Endothelial cell of hepatic sinusoid (primary cell): Measurements from ENCODE around the gene SEC14L2.
"Not testable (repeated sequence)": the region's sequence is repeated elsewhere in the genome, so short reads cannot be mapped to it uniquely, and the experiment has no call there.

ENCODE experiments used
- in situ Hi-C: cut with HindIII; loops from 2 replicates; pipeline ENCODE4 v1.10.0; 2017; ENCODE audit warnings: low sequenced_read_pairs

The SEC14L2 gene

DNA sequence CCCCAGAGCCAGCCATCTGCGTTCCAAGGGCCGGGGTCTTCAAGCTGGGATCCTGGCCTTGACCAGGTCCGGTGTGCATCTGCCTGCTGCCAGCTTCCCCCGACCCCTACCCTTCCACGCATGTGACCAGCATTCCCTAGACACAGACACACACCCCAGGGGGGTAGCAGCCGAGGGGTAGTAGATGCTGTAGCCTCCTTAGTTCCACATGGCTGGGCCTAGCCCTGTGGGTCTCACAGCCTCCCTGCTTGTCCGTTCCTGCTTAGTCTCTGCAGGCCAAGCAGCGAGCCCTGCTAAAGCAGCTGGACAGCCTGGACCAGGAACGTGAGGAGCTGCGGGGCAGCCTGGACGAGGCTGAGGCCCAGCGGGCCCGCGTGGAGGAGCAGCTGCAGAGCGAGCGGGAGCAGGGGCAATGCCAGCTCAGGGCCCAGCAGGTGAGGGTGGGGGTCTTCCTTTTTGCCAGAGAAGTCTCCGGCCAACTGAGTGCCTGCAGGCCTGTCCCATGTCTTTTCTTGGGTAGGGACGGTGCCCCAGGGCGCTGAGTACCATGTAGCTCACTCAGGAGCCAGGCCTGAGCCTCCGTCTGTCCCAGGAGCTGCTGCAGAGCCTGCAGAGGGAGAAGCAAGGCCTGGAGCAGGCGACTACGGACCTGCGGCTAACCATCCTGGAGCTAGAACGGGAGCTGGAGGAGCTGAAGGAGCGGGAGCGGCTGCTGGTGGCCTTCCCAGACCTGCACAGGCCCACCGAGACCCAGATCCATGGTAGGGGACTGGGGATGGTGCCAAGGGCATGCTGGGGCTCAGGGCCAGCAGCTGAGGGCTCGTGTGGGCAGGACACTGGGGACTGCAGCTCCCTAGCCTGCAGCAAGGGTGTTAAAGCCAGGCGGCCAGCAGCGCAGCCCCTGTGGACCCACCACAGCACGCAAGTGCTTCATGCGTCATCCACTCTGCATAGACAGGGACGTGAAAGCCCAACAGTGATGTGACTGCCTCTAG is 23.2 kb upstream of the SEC14L2 start:
- in situ Hi-C loops: no loop called here

DNA sequence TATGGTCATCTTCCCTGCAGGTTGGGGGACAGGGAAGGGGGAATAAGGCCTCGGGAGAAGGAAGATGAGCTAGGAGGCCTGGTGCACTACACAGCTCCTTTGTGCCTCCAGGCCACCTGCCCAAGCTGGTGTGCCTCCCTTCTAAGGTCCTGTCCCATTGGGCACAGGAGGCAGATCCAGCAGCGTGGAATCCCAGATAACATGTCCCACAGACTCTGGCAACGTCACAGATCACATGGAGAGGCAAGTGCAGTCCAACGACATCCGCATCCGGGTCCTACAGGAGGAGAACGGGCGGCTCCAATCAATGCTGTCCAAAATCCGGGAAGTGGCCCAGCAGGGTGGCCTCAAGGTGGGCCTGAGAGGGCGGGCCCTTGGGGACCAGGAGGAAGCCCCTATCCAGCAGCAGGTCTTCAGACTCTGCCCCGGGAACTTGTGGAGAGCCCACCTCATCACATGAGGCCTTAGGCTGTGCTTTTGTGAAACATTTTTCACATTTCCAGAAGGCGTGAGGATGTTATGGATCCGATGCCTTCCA is 21.4 kb upstream of the SEC14L2 start:
- in situ Hi-C loops: no loop called here

DNA sequence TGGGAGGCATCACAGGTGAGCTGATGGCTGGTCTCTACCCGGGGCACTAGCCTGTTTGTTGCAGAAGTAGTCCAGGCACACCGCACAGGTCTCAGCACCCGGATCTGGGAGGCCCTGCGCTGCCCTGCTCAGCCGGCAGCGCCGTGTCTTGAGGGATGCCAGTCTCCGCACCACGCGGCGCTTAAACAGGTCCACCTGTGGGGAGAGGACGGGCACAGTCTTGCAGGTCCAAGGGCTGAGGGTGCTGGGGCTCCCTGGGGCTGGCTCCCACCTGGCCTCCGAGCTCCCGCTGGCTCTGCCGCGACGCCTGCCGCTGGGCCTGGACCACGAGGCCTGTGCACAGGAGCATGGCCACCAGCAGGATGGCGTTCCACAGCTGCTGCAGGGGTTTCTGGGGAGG is 16.8 kb upstream of the SEC14L2 start:
- in situ Hi-C loops: no loop called here

DNA sequence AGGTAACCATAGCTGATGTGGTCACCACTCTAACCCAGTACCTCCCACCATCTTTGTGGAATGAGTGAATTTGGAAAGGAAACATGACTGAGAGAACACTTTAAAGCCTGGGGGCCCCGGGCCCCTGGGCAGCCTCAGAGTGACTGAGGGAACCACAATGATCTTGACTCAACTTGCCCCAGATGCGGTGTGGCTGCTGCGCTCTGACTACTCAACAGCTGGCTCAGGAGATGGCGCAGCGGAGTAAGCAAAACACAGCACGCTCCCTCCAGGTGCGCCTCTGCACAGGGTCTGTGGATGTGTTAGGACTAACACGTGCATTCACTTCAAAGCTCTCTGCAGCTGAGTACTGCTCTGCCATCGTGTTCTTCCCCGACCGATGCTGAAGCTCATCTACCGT is 15.6 kb upstream of the SEC14L2 start:
- in situ Hi-C loops: no loop called here

DNA sequence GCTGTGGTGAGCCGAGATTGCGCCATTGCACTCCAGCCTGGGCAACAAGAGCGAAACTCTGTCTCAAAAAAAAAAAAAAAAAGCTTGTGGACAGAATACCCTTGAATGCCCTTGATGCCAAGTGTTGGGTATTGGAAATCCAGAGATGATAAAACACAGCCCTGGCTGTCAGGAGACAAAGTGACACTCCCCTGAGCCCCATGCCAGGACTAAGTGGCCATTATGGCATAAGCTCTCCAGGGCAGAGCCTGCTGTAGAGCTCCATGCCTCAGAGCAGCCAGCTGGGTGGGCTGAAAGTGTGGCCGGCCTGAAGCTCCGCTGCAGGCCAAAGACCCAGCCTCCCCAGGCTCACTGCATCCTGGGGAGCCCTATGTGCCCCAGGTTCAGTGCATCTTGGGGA is 14.5 kb upstream of the SEC14L2 start:
- in situ Hi-C loops: no loop called here

DNA sequence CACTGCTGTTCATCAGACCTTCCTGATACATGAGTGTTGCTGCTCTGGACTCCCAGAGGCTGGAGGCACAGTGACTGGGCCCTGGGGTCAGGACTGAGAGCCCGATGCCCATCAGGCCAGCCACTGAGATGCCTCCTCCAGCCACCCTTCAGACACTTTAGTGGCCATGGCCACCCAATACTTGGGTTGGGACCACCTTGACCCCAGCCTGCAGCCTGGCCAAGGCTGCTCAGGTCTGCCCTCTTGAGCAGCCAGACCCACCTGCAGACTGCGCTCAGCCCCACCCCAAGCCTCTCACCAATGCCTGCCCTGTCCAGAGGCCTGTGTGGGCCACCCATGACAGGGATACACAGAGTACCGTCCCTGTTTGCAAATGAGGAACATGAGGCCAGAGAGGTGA is 13.8 kb upstream of the SEC14L2 start:
- in situ Hi-C loops: no loop called here

DNA sequence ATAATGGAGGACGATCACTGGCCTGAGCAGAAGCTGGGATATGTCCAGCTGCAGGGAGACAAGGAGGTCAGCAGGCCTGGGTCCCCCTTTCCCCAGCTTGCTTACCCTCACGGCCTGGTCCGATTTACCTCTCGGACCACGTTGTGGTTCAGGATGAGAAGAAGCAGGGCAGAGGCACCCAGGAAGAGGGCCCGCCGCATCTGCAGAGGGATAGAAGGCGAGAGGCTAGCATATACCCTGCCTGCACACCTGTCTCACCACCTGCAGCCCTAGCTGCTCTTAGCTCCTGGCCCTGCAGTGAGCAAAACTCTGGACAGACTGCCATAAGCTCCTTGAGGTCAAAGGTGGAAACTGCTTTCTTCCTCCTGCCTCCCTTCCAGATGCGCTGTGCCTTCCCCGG is 10.9 kb upstream of the SEC14L2 start:
- in situ Hi-C loops: no loop called here

DNA sequence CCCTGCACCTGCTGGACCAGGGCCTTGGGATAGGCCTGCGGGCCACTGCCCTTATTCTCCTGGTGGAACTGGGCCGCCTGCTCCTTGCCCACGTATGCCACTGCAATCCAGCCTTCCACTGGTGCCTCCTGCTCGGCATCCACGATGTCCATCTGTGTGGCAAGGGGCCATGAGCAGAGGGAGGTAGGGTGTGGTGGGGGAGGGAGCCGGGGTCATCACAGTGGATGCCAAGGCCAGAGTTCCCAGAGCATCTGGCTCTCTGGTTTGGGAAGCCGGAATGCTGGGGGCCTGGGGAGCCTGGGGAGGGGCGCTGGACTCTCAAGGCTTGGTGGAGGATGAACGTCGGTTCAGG is 10.2 kb upstream of the SEC14L2 start:
- in situ Hi-C loops: no loop called here

DNA sequence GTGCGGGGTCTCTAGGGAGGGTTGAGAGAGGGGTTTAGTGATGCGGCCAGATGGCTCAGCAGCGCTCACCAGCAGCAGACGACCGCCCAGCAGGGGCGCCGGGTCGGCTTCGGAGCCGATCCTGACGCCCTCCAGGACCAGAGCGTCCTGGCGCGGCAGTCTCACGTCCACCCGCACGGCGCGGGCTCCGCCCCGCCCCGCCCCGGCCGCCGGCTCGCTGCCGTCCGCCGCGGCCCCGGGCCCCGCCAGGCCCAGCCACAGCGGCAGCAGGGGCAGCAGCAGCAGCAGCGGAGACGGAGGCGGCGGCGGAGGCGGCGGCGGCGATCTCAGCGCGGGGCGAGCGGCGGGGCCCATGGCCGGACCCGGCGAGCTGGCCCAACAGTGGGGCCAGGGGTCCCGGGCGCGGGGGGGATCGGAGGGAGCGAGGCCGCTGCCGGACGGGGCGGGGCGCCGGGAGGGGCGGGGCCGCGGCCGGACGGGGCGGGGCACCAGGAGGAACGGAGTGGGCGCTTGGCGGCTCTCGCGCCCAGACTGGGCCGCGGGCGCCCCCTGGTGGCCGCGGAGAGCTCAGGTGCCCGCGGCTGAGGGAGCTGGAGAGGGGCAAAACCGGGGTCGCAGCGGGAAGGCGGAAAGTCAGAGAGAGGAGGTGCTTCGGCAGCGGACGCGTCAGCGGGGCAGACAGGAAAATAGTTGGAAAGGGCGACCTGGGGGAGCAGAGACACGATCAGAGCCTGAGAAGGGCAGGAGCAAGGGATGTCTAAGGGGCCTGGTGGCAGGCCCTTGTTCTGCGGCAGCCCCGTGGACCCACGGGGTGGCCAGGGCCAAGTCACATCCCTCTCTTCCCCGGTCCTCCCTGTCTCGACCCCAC is 9.6 kb upstream of the SEC14L2 start, which contains the start of gene RNF215:
TSS of gene RNF215 (minus strand) at position 452 of the 868 bp plus-strand sequence. CDS start at position 354, 98 bp downstream.
- in situ Hi-C loops: no loop called here

DNA sequence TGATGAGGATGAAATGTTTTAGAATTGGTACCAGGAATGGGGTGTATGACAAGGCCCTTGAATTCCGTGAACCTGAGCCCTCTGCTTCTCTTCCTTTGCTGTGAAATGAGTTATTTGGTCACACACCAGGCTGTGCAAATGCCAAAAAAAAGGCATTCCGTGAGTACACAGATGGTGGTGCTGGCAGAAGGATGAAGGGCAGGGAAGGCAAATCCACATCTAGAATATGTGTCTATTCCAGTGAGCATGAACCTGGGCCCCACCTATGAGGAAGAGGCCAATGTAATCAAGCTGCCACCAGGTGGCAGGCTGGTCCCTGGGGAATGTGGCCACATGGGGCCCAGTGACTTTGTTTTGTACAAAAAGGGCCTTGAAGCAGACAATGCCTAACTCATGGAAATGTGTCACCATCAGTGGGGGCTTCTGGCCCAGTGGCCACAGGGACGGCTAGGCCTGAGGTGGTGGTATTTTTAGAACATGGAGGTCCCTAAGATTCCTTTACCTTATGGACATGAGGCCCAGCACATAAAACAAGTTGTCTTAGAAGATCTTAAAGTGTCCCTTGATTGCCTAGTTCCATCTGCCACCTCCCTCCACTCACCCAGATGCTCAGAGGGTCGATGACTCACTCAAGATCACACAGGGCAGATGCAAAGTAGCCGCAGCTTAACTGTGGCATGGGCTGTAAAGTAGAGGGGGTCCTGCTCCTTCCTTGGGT is 5.7 kb upstream of the SEC14L2 start:
- in situ Hi-C loops: loop anchor here (5.0 kb wide), 2 partner anchors 64 to 109 kb away; partner anchors contain the start of gene TBC1D10A

DNA sequence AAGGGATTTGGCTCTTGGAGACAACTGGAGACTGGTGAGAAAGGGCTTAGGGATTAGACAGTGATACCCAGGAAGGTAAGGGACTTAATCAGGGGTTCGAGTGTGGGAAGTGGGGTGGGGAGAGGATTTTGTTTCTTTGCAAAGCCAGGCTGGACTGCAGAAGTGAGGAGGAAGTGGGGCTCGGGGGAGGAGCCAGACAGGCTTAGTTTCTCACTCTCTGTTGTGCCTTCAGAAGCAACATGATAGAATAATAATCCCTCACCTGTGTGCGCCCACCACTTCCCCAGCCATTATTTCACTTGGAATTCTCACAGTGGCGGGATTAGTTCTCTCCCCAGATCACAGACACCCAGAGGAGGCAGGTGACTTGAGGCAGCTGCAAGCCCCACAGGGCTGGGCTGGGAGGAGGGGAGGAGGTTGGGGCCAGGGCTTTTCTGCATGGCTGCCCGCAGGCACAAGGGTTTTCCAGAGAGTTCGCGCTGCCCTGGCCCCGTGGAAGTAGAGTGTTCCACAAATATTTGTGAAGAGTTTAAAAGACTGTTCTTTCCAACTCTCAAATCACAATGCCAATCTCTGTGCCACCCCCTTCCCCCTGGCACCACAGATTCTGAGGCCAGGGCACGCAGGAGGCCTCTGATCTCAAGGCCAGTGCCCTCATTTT is 4.0 kb upstream of the SEC14L2 start:
- in situ Hi-C loops: loop anchor here (5.0 kb wide), 2 partner anchors 65 to 110 kb away; partner anchors contain the start of gene TBC1D10A

DNA sequence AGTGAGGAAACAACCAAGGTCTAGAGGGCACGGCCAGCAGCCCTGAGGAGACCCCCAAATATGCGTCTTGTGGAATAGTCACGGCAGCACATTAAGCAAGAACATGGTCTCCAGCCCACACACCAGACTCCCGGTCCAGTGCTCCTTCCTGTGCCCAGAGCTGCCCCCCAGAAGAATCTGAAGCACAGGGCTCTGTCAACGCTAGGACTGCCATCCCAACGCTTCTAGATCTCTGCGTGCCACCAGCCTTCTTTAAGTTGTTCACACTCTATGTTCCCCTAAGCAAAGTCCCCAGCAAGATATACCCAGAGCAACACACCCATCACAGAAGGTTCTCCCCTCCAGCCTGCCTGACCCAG is 3.5 kb upstream of the SEC14L2 start:
- in situ Hi-C loops: loop anchor here (5.0 kb wide), 2 partner anchors 66 to 111 kb away; partner anchors contain the start of gene TBC1D10A

DNA sequence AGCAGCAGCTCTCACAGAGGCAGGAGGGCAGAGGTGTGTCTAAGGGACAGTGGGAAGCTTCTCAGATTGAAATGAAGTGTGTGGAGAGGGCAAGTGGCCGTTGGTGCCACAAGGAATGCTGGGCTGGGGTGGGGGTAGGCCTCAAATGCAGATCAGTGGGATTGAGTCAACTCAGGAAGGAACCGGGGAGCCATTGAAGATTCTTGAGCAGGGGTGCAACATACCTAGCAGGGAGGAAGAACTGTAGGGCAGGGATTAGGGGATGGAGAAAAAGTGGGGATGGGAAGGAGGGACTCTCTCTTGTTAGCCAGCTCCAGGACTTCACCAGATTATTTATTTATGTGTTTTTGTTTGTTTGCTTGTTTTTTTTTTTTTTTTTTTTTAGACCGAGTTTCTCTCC is 2.9 kb upstream of the SEC14L2 start:
- in situ Hi-C loops: loop anchor here (5.0 kb wide), 2 partner anchors 67 to 112 kb away; partner anchors contain the start of gene TBC1D10A

DNA sequence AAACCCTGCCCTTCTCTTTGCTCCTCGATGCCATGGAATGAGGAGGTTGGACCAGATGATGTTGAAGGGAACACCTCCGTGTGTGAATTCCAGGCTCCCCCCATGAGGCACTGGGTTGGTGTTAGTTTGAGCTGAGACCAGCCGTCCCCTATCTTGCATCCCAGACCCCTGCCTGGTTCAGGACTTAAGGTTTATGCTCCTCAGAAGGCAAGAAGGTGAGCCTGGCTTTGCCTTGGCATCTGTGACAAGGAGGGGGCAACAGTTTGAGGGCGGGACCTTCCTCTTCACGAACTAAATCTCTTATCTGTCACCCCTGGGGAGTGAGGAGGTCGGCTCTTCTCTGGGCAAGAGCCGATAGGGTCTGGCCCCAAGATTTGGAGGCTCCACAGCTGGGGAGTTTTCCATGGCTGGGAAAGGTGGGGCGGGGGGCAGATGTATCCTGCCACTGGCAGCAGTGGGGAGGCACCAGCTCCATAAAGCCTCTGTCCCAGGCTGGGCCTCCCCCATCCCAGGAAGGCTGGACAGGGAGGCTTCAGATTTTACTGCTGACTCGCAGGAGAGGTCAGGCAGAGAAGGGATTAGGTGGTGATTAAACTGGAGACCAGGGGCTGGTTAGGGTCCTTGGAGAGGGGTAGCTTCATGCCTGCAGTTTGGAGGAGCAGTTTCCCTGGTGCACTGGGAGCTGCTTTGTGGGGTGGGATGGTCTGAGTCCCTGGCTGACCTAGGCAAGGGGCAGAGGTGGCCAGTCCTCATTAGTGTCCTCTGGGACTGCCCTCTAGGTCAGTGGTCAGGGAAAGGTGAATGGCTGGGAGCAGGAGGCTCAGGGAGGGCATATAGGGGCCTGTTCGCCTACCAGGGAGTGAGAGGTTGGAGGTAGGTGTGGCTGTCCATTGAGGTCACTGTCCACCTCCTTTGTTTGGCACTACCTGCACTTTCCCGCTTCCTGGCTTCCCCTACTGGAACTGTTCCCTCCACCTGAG is 1.1 kb downstream of the SEC14L2 start:
- in situ Hi-C loops: no loop called here

DNA sequence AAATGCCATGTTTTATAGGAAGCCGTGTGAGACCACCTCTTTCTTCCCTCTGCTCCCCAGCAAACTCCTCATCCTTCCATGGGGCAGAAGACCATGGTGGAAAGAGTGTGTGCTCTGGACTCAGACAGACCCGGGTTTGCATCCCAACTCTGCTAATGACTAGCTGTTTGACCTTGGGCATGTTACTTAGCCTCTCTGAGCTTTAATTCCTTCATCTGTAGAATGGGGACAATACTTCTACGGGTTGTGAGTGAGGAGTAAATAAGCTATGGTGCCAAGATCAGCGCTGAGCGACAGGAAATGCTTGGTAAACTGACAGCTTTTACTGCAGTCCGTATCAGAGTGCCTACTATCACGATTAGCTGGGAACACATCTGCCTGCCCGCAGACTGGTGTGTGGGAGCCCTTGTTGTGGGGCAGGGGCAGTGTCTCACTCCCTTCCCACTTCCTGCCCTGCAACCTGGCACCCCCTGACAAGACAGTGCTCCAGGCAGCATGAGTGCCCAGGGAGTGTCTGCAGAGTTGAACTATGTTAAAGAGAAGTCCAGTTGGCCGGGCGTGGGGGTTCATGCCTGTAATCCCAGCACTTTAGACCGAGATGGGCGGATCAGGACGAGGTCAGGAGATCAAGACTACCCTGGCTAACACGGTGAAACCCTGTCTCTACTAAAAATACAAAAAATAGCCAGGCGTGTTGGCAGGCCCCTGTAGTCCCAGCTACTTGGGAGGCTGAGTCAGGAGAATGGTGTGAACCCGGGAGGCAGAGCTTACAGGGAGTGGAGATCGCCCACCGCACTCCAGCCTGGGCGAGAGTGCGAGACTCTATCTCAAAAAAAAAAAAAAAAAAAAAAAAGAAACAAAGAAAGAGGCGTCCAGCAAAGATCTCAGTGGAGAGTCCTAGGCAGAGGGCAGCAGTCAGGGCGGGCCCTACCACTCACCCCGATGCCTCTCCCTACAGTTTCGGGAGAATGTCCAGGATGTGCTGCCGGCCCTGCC is 2.2 kb downstream of the SEC14L2 start:
- in situ Hi-C loops: no loop called here

DNA sequence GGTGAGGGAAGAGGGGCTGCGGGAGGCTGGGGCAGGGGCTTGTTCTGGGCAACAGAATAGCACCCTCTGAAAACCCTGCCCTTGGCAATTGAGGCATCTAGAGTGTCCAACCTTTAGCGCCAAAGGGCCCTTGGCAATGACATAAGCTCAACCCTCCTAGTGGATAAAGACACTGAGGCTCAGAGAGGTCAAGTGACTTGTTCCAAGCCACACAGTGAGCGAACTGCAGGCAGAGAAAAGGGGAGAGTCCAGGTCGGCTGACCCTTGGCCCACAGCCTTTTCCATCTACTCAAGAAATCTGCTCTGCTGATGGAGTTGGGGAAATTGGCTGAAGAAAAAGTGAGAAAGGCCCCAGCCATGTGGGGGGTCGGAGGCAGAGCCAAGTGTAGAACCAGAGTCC is 2.9 kb downstream of the SEC14L2 start:
- in situ Hi-C loops: no loop called here

DNA sequence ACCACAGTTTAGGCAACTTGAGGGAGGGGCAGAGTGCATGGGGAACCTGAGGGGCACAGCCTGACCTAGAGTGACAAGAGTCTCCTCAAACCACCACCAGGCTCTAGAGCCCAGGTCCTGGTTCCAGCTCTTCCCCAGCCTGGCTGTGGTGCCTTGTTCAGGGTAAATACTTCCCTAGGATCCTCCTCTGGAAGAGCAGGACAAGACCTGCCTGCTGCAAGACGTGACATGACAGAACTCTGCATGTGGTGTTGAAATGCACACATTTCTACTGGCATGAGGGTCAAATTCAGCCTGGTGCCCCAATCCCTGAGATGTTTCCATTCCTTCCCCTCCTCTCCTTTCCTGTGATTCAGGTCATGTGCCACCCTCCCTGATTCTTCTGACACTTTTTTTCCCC is 3.3 kb downstream of the SEC14L2 start:
- in situ Hi-C loops: no loop called here

DNA sequence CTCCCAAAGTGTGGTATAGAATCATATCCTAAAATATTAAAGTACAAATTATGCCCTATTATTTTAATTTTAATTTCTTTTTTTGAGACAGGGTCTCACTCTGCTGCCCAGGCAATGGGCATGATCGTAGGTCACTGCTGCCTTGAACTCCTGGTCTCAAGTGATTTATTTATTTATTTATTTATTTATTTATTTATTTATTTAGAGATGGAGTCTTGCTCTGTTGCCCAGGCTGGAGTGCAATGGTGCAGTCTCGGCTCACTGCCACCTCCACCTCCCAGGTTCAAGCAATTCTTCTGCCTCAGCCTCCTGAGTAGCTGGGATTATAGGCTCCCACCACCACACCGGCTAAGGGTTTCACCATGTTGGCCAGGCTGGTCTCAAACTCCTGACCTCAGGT is 4.2 kb downstream of the SEC14L2 start:
- in situ Hi-C loops: not testable (repeated sequence)
